GM12878 (cell line): ENCODE measurements around the gene WNT7A. TPM values are rescaled to one million over a fixed set of nuclear protein-coding genes. Genes with fewer than 3 reads are reported as not detected.

ENCODE experiments used
- ATAC-seq: fragments of 200-7000 bp; cut with Tn5 transposase; 3 replicates; pipeline ENCODE4 v1.9.1; 2020; ENCODE audit warnings: mild to moderate bottlenecking, moderate library complexity
- BruUV-seq: library from RNA; stranded (reverse); fragments of 400-500 nt; replicated peaks from 2 replicates; lab custom pipeline; 2021; lab: Mats Ljungman, UMichigan
- CTCF ChIA-PET: fragments of 300-600 bp; sonication (Branson Sonifier 250); formaldehyde crosslinking; extraction: SDS; loops from one replicate; lab custom pipeline; 2021; ENCODE audit warnings: inconsistent platforms; lab: Yijun Ruan, JAX
- POLR2A ChIA-PET: fragments of 350-600 bp; formaldehyde crosslinking; extraction: SDS; loops from one replicate; lab custom pipeline; 2021; ENCODE audit warnings: inconsistent platforms; lab: Charles Lee
- RAD21 ChIA-PET: fragments of 300-600 bp; sonication (Branson Sonifier 250); formaldehyde crosslinking; loops from one replicate; lab custom pipeline; 2023; ENCODE audit warnings: antibody characterized with exemption; ENCODE audit not compliant: unreplicated experiment; lab: Charles Lee
- SMC1A ChIA-PET: fragments of 300-600 bp; sonication (Branson Sonifier 250); formaldehyde crosslinking; loops from one replicate; lab custom pipeline; 2023; ENCODE audit not compliant: unreplicated experiment, uncharacterized antibody; lab: Charles Lee
- DNase-seq: peaks from one replicate; pipeline ENCODE4 v3.0.0-alpha.2; 2011; ENCODE audit warnings: low read depth, low spot score
- FAIRE-seq: peaks from 3 replicates; lab custom pipeline; 2011; peaks lifted over from hg19 to GRCh38; lab: Jason Lieb, UNC
- H2AFZ ChIP-seq: 2 replicates; pipeline ENCODE4 v1.6.0; 2011; ENCODE audit warnings: low read depth, low read length, control low read depth; ENCODE audit not compliant: control insufficient read depth
- H3K27ac ChIP-seq: 2 replicates; pipeline ENCODE4 v1.5.1; 2011; ENCODE audit warnings: control low read depth; ENCODE audit not compliant: control insufficient read depth, insufficient read depth
- H3K27me3 ChIP-seq, 2 experiments: replicated peaks in 1 of 2; 2 replicates each; pipeline versions ENCODE4 v1.6.0 to v1.6.1; 2011; ENCODE audit warnings: low read length in 1 of 2; ENCODE audit not compliant: control insufficient read depth in 2 of 2, insufficient read depth in 2 of 2
- H3K36me3 ChIP-seq, 2 experiments: 2 replicates each; pipeline ENCODE4 v1.5.1; 2011; ENCODE audit warnings: low read length in 1 of 2; ENCODE audit not compliant: control insufficient read depth in 2 of 2, insufficient read depth in 2 of 2
- H3K4me1 ChIP-seq: 2 replicates; pipeline ENCODE4 v1.6.1; 2011; ENCODE audit warnings: mild to moderate bottlenecking, low read length, moderate library complexity, mixed read lengths; ENCODE audit not compliant: control insufficient read depth, insufficient read depth
- H3K4me2 ChIP-seq: 2 replicates; pipeline ENCODE4 v1.6.0; 2011; ENCODE audit warnings: control low read depth; ENCODE audit not compliant: control insufficient read depth, insufficient read depth
- H3K4me3 ChIP-seq: fragments of 200-600 bp; sonication (generic); 2 replicates; pipeline ENCODE4 v1.5.1; 2016
- H3K79me2 ChIP-seq: 2 replicates; pipeline ENCODE4 v1.6.0; 2011; ENCODE audit warnings: low read length; ENCODE audit not compliant: control insufficient read depth, insufficient read depth
- H3K9ac ChIP-seq: 2 replicates; pipeline ENCODE4 v1.8.0; 2011; ENCODE audit warnings: low read length, control low read depth, mixed read lengths; ENCODE audit not compliant: control insufficient read depth, insufficient read depth
- H3K9me3 ChIP-seq: replicated peaks from 3 replicates; pipeline ENCODE4 v1.5.1; 2011; ENCODE audit warnings: mild to moderate bottlenecking, low read length; ENCODE audit not compliant: control insufficient read depth, insufficient read depth
- H4K20me1 ChIP-seq: 2 replicates; pipeline ENCODE4 v1.6.0; 2011; ENCODE audit not compliant: control insufficient read depth, insufficient read depth
- ASH2L ChIP-seq: fragments of 300-600, 200-600 bp; sonication (generic); IDR thresholded peaks from 2 replicates; pipeline ENCODE4 v1.6.1; 2017; ENCODE audit warnings: low read depth, mild to moderate bottlenecking, borderline replicate concordance
- ATF2 ChIP-seq: IDR thresholded peaks from 2 replicates; pipeline ENCODE4 v1.6.1; 2012; ENCODE audit warnings: low read length, inconsistent platforms
- BRCA1 ChIP-seq: IDR thresholded peaks from 2 replicates; pipeline ENCODE4 v1.6.1; 2011; ENCODE audit warnings: low read depth, low read length, improper control_type of control experiment
- EGR1 ChIP-seq, 2 experiments: IDR thresholded peaks; 1 replicate in 1 of 2; 2 replicates in 1 of 2; pipeline ENCODE4 v1.6.1; 2011 to 2012; ENCODE audit warnings: low read depth in 2 of 2, low read length in 2 of 2, borderline replicate concordance in 1 of 2, mild to moderate bottlenecking in 1 of 2, moderate library complexity in 1 of 2
- IKZF1 ChIP-seq: fragments of 450-650 bp; conservative IDR thresholded peaks from 2 replicates; pipeline ENCODE4 v1.6.1; 2017; ENCODE audit warnings: antibody characterized with exemption, mild to moderate bottlenecking
- IRF3 ChIP-seq: fragments of 450-650 bp; IDR thresholded peaks from 2 replicates; pipeline ENCODE4 v1.6.1; 2014; ENCODE audit warnings: mild to moderate bottlenecking
- IRF5 ChIP-seq: fragments of 450-650 bp; IDR thresholded peaks from 2 replicates; pipeline ENCODE4 v1.6.1; 2017; ENCODE audit warnings: borderline replicate concordance
- MXI1 ChIP-seq: fragments of 150-350 bp; IDR thresholded peaks from 2 replicates; pipeline ENCODE4 v1.6.1; 2011; ENCODE audit warnings: low read depth, mild to moderate bottlenecking, inconsistent platforms, low read length, improper control_type of control experiment
- NBN ChIP-seq: fragments of 450-650 bp; IDR thresholded peaks from 2 replicates; pipeline ENCODE4 v1.6.1; 2016
- PML ChIP-seq: IDR thresholded peaks from 2 replicates; pipeline ENCODE4 v1.6.1; 2012; ENCODE audit warnings: low read length, inconsistent platforms
- RELA ChIP-seq: fragments of 450-650 bp; IDR thresholded peaks from 2 replicates; pipeline ENCODE4 v1.8.0; 2014; ENCODE audit warnings: borderline replicate concordance; ENCODE audit not compliant: partially characterized antibody
- SMAD1 ChIP-seq: fragments of 450-650 bp; IDR thresholded peaks from 2 replicates; pipeline ENCODE4 v1.6.1; 2018; ENCODE audit warnings: mild to moderate bottlenecking, low read depth; ENCODE audit not compliant: partially characterized antibody
- TCF12 ChIP-seq: IDR thresholded peaks from 2 replicates; pipeline ENCODE4 v1.6.1; 2011; ENCODE audit warnings: low read depth, mild to moderate bottlenecking, low read length
- TCF7 ChIP-seq: IDR thresholded peaks from 2 replicates; pipeline ENCODE4 v1.6.1; 2014; ENCODE audit warnings: antibody characterized with exemption, borderline replicate concordance
- ZNF622 ChIP-seq: fragments of 450-650 bp; IDR thresholded peaks from 2 replicates; pipeline ENCODE4 v1.6.1; 2017; ENCODE audit warnings: mild to moderate bottlenecking, inconsistent platforms
- ZNF687 ChIP-seq: fragments of 450-650 bp; IDR thresholded peaks from 2 replicates; pipeline ENCODE4 v1.6.1; 2017; ENCODE audit warnings: mild to moderate bottlenecking, moderate library complexity
- WGBS: methylation state at CpG from one replicate; pipeline ENCODE4 v1.1.6; 2016; ENCODE audit warnings: low lambda C conversion rate; ENCODE audit not compliant: insufficient replicate concordance, insufficient coverage; ENCODE audit errors: missing lambda C conversion rate; 5-methylcytosine and 5-hydroxymethylcytosine counted together
- in situ Hi-C: fragments of 300-500 bp; cut with MboI; formaldehyde crosslinking; loops from 9 replicates; pipeline ENCODE4 v1.14.3; 2018; ENCODE audit warnings: mixed read lengths
- intact Hi-C: fragments of 100-400 bp; cut with micrococcal nuclease; formaldehyde crosslinking; loops from one replicate; pipeline ENCODE4 v1.14.2; 2022; ENCODE audit not compliant: unreplicated experiment
- polyA plus RNA-seq, 11 experiments: library from polyadenylated mRNA; depleted of rRNA in 4 of 11; unstranded in 6 of 11; stranded (reverse) in 5 of 11; fragments of >200 nt; fragmentation: Nextera tagmentation in 4 of 11; fragmentation: Illumina TruSeq in 1 of 11; extraction: Ambion mirVana in 4 of 11; extraction: Trizol in 1 of 11; gene quantifications; 1 replicate in 1 of 11; 2 replicates in 10 of 11; pipeline versions ENCODE4 v1.2.1 to v1.2.3, GENCODE V29; 2011 to 2016; ENCODE audit warnings: inconsistent platforms in 2 of 11, missing spikeins in 2 of 11, low read depth in 1 of 11
- total RNA-seq, 4 experiments: library from RNA; depleted of rRNA in 3 of 4; stranded (reverse); fragments of >200 nt in 3 of 4; fragmentation: Illumina TruSeq in 1 of 4; extraction: Trizol in 1 of 4; gene quantifications; 2 replicates each; pipeline versions ENCODE4 v1.2.1 to v1.2.3, GENCODE V29; 2013 to 2021

Gene WNT7A
- total and polyA plus RNA-seq, 10 of the 15 experiments (the other 5 are each of a cell fraction or from before 2014, with no cell fraction given): 0.08 TPM; not detected in 9

GRCh38 chr3:13870902-13871301, 9.0 kb downstream of the WNT7A start (continued):
- TF ChIP-seq BRCA1 (no peak), MXI1 (no peak)

- no peak overlapping the region for H2AFZ ChIP-seq
- BruUV-seq: no TSS peak
- WGBS: 30% methylated on average over 4 of the region's 4 CpGs
- CTCF ChIA-PET: no interaction called here
- H4K20me1 ChIP-seq: no peaks in the 10 kb centered on the region
- no peak overlapping the region for H3K4me3 ChIP-seq
- POLR2A ChIA-PET: no interaction called here
- DNase-seq (no peak), ATAC-seq (no peak), FAIRE-seq (no peak)
- H3K79me2 ChIP-seq: no peaks in the 10 kb centered on the region
- intact Hi-C loops: no loop called here
- SMC1A ChIA-PET: no interaction called here
- no peaks in the 10 kb centered on the region; a peak in 1 of 4 replicates for H3K27me3 ChIP-seq
- H3K4me2 ChIP-seq: no peak overlapping the region
- no peaks in the 10 kb centered on the region for H3K4me1 ChIP-seq
- H3K9me3 ChIP-seq: no peaks in the 10 kb centered on the region
- in situ Hi-C loops: no loop called here
- H3K9ac ChIP-seq: no peak overlapping the region
- RAD21 ChIA-PET: no interaction called here
- no peak overlapping the region for H3K27ac ChIP-seq
- H3K36me3 ChIP-seq: no peaks in the 10 kb centered on the region
- TF ChIP-seq IRF3 (no peak), SMAD1 (no peak), IRF5 (no peak), RELA (no peak), TCF7 (no peak), ZNF622 (no peak), ASH2L (no peak), PML (no peak), TCF12 (no peak), NBN (no peak), IKZF1 (no peak), ATF2 (no peak), EGR1 (IDR thresholded peaks at IDR 0.05; ENCODE audit: borderline replicate concordance in 1 of 2, low read depth in 2 of 2, low read length in 2 of 2) (no peak), ZNF687 (no peak)
Measured at GRCh38 chr3:13869761-13870343, 10.0 kb downstream of the WNT7A start.
